Body of pancreas (tissue), 4 donors: ENCODE data around the gene CHMP1B.

ENCODE experiments used
- POLR2A ChIP-seq, 3 donors: fragments of 450-650 bp; IDR thresholded peaks; one replicate each; pipeline ENCODE4 v1.6.1; 2016; ENCODE audit warnings: antibody characterized with exemption in 3 of 3, mild to moderate bottlenecking in 2 of 3
- TF ChIP-seq, protein P1 (sequence below), 7 experiments: fragments of 450-650 bp in 4 of 7; fragments of 200-600 bp in 3 of 7; sonication (generic) in 3 of 7; IDR thresholded peaks; one replicate each; pipeline ENCODE4 v1.5.1; 2016 to 2019; ENCODE audit warnings: antibody characterized with exemption in 7 of 7

GRCh38 chr18:11880586-11881304, 29.5 kb downstream of the CHMP1B start:
- TF ChIP-seq, protein P1, sequence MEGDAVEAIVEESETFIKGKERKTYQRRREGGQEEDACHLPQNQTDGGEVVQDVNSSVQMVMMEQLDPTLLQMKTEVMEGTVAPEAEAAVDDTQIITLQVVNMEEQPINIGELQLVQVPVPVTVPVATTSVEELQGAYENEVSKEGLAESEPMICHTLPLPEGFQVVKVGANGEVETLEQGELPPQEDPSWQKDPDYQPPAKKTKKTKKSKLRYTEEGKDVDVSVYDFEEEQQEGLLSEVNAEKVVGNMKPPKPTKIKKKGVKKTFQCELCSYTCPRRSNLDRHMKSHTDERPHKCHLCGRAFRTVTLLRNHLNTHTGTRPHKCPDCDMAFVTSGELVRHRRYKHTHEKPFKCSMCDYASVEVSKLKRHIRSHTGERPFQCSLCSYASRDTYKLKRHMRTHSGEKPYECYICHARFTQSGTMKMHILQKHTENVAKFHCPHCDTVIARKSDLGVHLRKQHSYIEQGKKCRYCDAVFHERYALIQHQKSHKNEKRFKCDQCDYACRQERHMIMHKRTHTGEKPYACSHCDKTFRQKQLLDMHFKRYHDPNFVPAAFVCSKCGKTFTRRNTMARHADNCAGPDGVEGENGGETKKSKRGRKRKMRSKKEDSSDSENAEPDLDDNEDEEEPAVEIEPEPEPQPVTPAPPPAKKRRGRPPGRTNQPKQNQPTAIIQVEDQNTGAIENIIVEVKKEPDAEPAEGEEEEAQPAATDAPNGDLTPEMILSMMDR (IDR thresholded peaks at IDR 0.05), result no peak
- no peak for TF ChIP-seq POLR2A (IDR thresholded peaks at IDR 0.05)
